ENCODE measurements around the gene SFXN5.

SFXN5 gene

GRCh38 chr2:72995430-72996116 lies 75.9 kb downstream of the SFXN5 start:
- TF ChIP-seq CTCF (IDR thresholded peaks at IDR 0.05; ENCODE audit: extremely low read depth, missing control alignments): no peak

GRCh38 chr2:72994991-72995380 lies 76.5 kb downstream of the SFXN5 start:
- no peak for TF ChIP-seq CTCF (IDR thresholded peaks at IDR 0.05; ENCODE audit: extremely low read depth, missing control alignments)

More at GRCh38 chr2:72995430-72996116, 75.9 kb downstream of the SFXN5 start:
- no peak for DNase-seq (ENCODE audit: low spot score)

GRCh38 chr2:72994282-72994990 lies 77.1 kb downstream of the SFXN5 start:
- TF ChIP-seq CTCF (IDR thresholded peaks at IDR 0.05; ENCODE audit: extremely low read depth, missing control alignments): no peak
- no peak for DNase-seq (ENCODE audit: low spot score)

More at GRCh38 chr2:72994991-72995380, 76.5 kb downstream of the SFXN5 start:
- no peak for DNase-seq (ENCODE audit: low spot score)

GRCh38 chr2:72993933-72994280 lies 77.6 kb downstream of the SFXN5 start:
- no peak for TF ChIP-seq CTCF (IDR thresholded peaks at IDR 0.05; ENCODE audit: extremely low read depth, missing control alignments)
- no peak for DNase-seq (ENCODE audit: low spot score)

GRCh38 chr2:72993147-72993932 lies 78.2 kb downstream of the SFXN5 start:
- TF ChIP-seq CTCF (IDR thresholded peaks at IDR 0.05; ENCODE audit: extremely low read depth, missing control alignments): no peak

GRCh38 chr2:72992734-72993102 lies 78.8 kb downstream of the SFXN5 start:
- TF ChIP-seq CTCF (IDR thresholded peaks at IDR 0.05; ENCODE audit: extremely low read depth, missing control alignments): no peak
- no peak for DNase-seq (ENCODE audit: low spot score)

More at GRCh38 chr2:72993147-72993932, 78.2 kb downstream of the SFXN5 start:
- peak; percentile 80 for DNase-seq (ENCODE audit: low spot score)

All from GM20000 (cell line).